NB4 (cell line): ENCODE results near the gene CREG1.

ENCODE experiments used
- DNase-seq: peaks from one replicate; pipeline ENCODE4 v3.0.0; 2010; ENCODE audit warnings: low read depth
- H3K4me3 ChIP-seq: one replicate; pipeline ENCODE4 v1.5.1; 2011; ENCODE audit warnings: mild to moderate bottlenecking, low read depth, low read length, moderate library complexity
- MYC ChIP-seq: IDR thresholded peaks from 2 replicates; pipeline ENCODE4 v1.6.1; 2011; ENCODE audit warnings: low read depth, low read length
- POLR2A ChIP-seq: IDR thresholded peaks from 2 replicates; pipeline ENCODE4 v1.6.1; 2011; ENCODE audit warnings: mild to moderate bottlenecking; ENCODE audit not compliant: insufficient read length; ENCODE audit errors: extremely low read depth
- TF ChIP-seq, protein P1 (sequence below): IDR thresholded peaks from one replicate; pipeline ENCODE4 v1.5.1; 2012; ENCODE audit warnings: low read depth, low read length
- TF ChIP-seq, protein P2 (sequence below): IDR thresholded peaks from 2 replicates; pipeline ENCODE4 v1.6.1; 2011; ENCODE audit warnings: low read depth, low read length

Gene CREG1

DNA sequence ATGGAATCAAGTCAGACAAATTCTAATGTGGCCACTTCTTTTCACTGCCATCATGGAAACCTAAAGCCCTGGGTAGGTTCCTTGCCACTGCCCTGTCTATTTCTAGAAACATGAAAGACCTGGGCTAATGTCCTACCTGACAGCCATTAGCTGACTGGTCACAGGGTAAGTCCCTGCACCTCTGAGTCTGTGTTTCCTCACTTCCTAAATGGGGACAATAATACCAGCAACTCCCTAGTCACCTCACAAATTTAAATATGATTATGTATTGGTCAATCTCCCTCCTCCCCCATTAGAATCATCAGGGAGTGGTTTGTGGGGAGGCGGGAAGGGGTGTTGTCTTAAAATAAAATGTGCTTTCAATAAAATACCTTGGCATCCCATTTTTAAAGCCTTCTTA is 2.2 kb downstream of the CREG1 start:
- DNase-seq, result peak; percentile 69
- H3K4me3 ChIP-seq, result peak overlapping the region; percentile 27
- TF ChIP-seq, protein P1, sequence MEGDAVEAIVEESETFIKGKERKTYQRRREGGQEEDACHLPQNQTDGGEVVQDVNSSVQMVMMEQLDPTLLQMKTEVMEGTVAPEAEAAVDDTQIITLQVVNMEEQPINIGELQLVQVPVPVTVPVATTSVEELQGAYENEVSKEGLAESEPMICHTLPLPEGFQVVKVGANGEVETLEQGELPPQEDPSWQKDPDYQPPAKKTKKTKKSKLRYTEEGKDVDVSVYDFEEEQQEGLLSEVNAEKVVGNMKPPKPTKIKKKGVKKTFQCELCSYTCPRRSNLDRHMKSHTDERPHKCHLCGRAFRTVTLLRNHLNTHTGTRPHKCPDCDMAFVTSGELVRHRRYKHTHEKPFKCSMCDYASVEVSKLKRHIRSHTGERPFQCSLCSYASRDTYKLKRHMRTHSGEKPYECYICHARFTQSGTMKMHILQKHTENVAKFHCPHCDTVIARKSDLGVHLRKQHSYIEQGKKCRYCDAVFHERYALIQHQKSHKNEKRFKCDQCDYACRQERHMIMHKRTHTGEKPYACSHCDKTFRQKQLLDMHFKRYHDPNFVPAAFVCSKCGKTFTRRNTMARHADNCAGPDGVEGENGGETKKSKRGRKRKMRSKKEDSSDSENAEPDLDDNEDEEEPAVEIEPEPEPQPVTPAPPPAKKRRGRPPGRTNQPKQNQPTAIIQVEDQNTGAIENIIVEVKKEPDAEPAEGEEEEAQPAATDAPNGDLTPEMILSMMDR, result no peak

DNA sequence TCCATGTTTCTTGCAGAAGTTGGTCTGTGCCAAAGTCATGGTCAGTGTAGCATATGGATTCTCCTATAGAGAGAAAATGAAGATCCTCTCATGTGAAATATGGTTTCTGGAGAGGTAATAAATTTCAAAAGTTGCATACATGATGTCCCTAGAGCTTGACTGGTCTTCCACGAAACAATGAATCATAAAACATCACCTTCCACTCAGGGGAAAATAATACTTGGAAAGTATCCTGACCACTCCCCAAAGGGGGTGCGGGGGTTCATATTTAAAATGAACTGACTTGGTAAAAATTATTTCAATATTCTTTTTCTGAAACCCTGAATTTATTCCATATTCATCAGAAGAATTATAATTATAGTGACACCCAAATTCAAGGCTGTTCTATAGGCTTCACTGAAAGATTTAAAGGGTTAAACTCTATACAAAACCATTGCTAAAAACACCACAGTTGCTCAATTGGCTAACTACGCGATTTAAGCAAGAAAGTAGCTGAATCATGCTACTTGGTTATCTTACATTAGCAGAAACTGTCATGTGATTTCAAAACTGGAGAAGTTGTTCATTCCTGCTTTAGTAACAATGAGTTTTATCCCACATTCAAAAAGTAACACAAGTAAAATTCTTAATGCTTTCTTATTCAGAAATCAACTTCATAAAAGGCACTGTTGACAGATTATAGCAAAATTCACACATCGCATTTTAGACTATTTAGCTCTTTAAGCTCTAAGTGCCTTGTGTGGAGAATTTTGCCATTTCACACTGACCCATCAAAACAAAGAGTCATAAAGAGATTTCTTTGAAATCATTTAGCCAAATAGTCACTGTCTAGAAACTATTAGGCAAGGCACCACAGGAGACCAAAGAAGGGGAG is 5.3 kb downstream of the CREG1 start:
- H3K4me3 ChIP-seq, result peak overlapping the region; percentile 35
- TF ChIP-seq, protein P2, sequence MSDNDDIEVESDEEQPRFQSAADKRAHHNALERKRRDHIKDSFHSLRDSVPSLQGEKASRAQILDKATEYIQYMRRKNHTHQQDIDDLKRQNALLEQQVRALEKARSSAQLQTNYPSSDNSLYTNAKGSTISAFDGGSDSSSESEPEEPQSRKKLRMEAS, result peak; percentile 58; the same call in 1 of the 2 replicates
- no peak; the same call in 1 of the 2 replicates for TF ChIP-seq MYC
- peak; percentile 87 for DNase-seq

DNA sequence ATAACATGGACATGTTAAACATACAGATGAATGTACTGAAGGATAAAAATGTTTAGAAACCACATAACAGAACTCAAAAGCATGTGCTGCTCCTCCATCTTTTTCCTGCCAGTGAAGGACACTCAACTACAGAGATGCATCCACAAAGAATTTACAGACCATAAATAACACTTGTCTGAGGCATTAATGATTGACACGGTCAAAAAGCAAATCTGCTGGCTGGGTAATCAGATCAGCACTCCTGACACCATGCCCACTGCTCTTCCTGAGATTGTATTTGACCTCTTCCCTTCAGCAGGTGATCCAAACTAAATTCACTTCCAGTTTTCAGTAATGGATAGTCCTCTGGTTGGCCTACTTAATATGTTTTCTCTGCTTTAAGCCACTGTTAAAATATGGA is 6.6 kb downstream of the CREG1 start:
- DNase-seq, result no peak
- TF ChIP-seq, protein P2, result no peak
- TF ChIP-seq POLR2A (no peak), MYC (no peak)
- TF ChIP-seq, protein P1, result no peak

DNA sequence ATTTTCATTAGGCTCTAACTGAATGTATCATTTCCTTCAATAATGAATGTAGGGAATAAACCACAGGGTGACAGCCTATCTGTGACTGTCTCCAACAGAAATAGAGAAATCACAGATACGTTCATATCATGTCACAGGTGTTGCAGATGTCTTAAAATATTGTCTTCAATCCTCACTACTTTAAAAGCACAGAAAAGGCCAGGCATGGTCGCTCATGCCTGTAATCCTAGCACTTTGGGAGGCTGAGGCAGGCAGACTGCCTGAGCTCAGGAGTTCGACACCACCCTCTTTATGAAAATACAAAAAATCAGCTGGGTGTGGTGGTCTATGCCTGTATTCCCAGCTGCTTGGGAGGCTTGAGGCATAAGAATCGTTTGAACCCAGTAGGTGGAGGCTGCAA is 8.2 kb downstream of the CREG1 start:
- DNase-seq, result no peak
- no peak overlapping the region for H3K4me3 ChIP-seq
- TF ChIP-seq, protein P1, result no peak
- TF ChIP-seq, protein P2, result no peak
- TF ChIP-seq POLR2A, result no peak
- no peak for TF ChIP-seq MYC

More for the DNA sequence above, 6.6 kb downstream of the CREG1 start:
- H3K4me3 ChIP-seq, result no peak overlapping the region

DNA sequence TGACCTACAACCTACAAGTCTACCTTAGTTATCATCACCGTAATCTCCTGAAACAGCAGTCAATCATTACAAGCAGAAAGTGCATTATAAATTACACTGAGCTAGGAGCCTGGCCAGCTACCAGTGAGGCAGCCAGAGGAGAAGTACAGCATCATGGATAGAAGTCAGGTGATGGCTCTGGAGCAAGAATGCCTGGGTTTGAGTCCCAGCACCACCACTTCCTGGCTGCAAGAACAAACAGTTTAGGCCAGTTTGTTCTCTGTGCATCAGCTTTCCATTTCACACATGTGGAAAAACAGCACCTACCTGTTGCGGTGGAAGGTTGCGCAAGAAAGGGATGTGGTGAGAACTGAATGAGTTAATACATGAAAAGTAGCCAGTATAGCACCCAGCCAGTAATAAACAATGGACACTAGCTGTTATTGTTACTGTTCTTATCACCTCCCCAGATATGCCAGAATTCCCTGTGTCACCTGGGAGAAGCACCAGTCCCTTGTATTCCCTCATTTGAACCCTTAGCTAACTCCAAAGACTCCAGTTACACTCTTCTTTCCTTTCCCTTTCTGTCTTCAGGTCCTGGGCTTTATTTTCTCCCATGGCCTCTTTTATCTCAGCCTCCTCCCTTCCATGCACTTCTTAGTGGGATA is 9.0 kb downstream of the CREG1 start:
- TF ChIP-seq POLR2A (no peak), MYC (no peak)
- TF ChIP-seq, protein P1, result no peak
- TF ChIP-seq, protein P2, result no peak
- DNase-seq, result no peak
- H3K4me3 ChIP-seq, result no peak overlapping the region

DNA sequence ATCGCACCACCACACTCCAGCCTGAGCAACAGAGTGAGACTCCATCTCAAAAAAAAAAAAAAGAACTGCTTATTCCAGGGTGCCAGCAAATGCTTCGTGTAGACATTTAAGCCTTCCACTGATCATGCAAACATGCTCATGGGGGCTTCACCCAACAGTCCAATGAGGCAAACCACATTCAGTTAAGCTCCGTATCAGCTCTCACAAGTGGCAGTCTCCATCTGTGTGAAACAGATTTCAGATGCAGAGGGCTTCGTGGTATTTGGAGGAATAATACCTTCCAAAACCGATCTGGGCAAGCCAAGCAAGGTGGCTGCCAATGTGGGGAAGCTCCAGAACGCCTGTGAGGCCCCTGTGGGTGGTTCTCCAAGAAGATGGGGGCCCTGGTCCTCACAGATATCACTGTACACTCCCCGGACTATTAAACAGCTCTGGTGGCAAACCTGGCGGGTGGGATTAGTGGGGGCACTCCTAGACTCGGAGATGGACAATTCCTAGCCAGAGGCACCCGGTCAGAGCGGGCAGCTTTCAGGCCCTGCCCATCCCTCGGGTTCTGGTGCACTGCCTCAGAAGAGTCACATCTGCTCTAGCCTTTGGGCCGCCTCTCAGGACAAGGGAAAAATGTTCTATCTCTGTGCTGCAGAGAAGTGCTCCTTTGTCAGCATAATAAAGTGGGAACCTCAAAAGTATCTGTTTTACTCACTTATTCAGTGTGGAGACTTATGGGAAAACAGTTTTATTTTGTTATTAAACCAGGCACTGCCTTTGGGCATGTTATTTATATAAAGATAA is 10.2 kb downstream of the CREG1 start:
- TF ChIP-seq POLR2A (no peak), MYC (no peak)
- TF ChIP-seq, protein P1, result no peak
- TF ChIP-seq, protein P2, result no peak
- H3K4me3 ChIP-seq, result no peak overlapping the region
- DNase-seq, result no peak
